ENCODE measurements around the gene CCDC116. TPM values are rescaled to one million over a fixed set of nuclear protein-coding genes. Genes with fewer than 3 reads are reported as not detected.

The CCDC116 gene
- total and polyA plus RNA-seq, 2 experiments from 2014 or later = 0.14 TPM; not detected in 1

- H3K9me3 Mint-ChIP-seq = no peaks in the 10 kb centered on the region
- peaks cover 20% of the 10 kb centered on the region for H3K4me1 Mint-ChIP-seq
- Histone ChIP-seq H3K79me2 (replicated peaks; ENCODE audit: insufficient read depth) (peaks cover 7% of the 10 kb centered on the region), H3K4me2 (peak overlapping the region; percentile 87), H2AFZ (peak overlapping the region; percentile 52; the same call in 1 of the 2 replicates), H3K27ac (ENCODE audit: low read depth) (peak overlapping the region; percentile 86), H3K4me1 (ENCODE audit: insufficient read depth) (peaks cover 16% of the 10 kb centered on the region), H3K9me2 (ENCODE audit: insufficient read depth) (no peaks in the 10 kb centered on the region), H3K36me3 (ENCODE audit: insufficient read depth) (peaks cover 13% of the 10 kb centered on the region; the same call in 1 of the 2 replicates), H3K4me3 (peak overlapping the region; percentile 69), H3K27me3 (ENCODE audit: insufficient read depth) (no peaks in the 10 kb centered on the region), H4K20me1 (replicated peaks; ENCODE audit: insufficient read depth) (no peaks in the 10 kb centered on the region; the same call in 1 of the 2 replicates), H3F3A (replicated peaks; ENCODE audit: low read depth) (peaks cover 39% of the 10 kb centered on the region)
- TF ChIP-seq ZNF331 (CRISPR knock-in tag; IDR thresholded peaks at IDR 0.05; ENCODE audit: low read depth) (no peak), CREB1 (CRISPR knock-in tag; IDR thresholded peaks at IDR 0.05; ENCODE audit: low read depth) (no peak)
- ATAC-seq (peak; percentile 41), DNase-seq (ENCODE audit: low spot score) (peak; percentile 85)
- peak overlapping the region; percentile 66 for H3K4me3 Mint-ChIP-seq
- peak overlapping the region; percentile 34; the same call in 1 of the 2 replicates for H3K27ac Mint-ChIP-seq
- H3K36me3 Mint-ChIP-seq (ENCODE audit: low read depth) = peaks cover 26% of the 10 kb centered on the region
- peaks cover 16% of the 10 kb centered on the region for H3K27me3 Mint-ChIP-seq (ENCODE audit: insufficient read depth, low read depth, poor library complexity)
Observed at GRCh38 chr22:21657020-21657359, 24.4 kb downstream of the CCDC116 start.

- H3K4me1 ChIP-seq (ENCODE audit: insufficient read depth) = peaks cover 16% of the 10 kb centered on the region
- no peaks in the 10 kb centered on the region for H3K27me3 ChIP-seq (ENCODE audit: insufficient read depth)
- peak overlapping the region; percentile 87 for H3K4me2 ChIP-seq
- DNase-seq (ENCODE audit: low spot score) (peak; percentile 86), ATAC-seq (peak; percentile 73)
- Mint-ChIP-seq H3K9me3 (no peaks in the 10 kb centered on the region), H3K4me1 (peaks cover 20% of the 10 kb centered on the region), H3K27me3 (ENCODE audit: insufficient read depth, low read depth, poor library complexity) (peaks cover 15% of the 10 kb centered on the region), H3K27ac (peak overlapping the region; percentile 74; the same call in 1 of the 2 replicates), H3K36me3 (ENCODE audit: low read depth) (peaks cover 26% of the 10 kb centered on the region), H3K4me3 (peak overlapping the region; percentile 85)
- peak overlapping the region; percentile 86; the same call in 1 of the 2 replicates for H3K27ac ChIP-seq (ENCODE audit: low read depth)
- peak overlapping the region; percentile 66 for H2AFZ ChIP-seq
- TF ChIP-seq REST (IDR thresholded peaks at IDR 0.05; ENCODE audit: unreplicated experiment) = no peak
- TF ChIP-seq JUNB (IDR thresholded peaks at IDR 0.05; ENCODE audit: unreplicated experiment) = no peak
- TF ChIP-seq POLR2AphosphoS5 (IDR thresholded peaks at IDR 0.05; ENCODE audit: low read depth) = peak; percentile 74; the same call in 1 of the 2 replicates
- TF ChIP-seq EZH2 (IDR thresholded peaks at IDR 0.05; ENCODE audit: low read depth, unreplicated experiment) = no peak
- peak in 1 of 2 experiments; percentile 30; a peak in 3 of 4 replicates for TF ChIP-seq CTCF (conservative IDR thresholded peaks at IDR 0.05; ENCODE audit: low read depth in 2 of 2)
- TF ChIP-seq STAT1 (IDR thresholded peaks at IDR 0.05; ENCODE audit: unreplicated experiment) = no peak
- no peaks in the 10 kb centered on the region; the same call in 1 of the 2 replicates for H4K20me1 ChIP-seq (replicated peaks; ENCODE audit: insufficient read depth)
- peak overlapping the region; percentile 69 for H3K4me3 ChIP-seq
- H3K36me3 ChIP-seq (ENCODE audit: insufficient read depth) = peaks cover 13% of the 10 kb centered on the region; the same call in 1 of the 2 replicates
- H3K79me2 ChIP-seq (replicated peaks; ENCODE audit: insufficient read depth) = peaks cover 5% of the 10 kb centered on the region
- peaks cover 39% of the 10 kb centered on the region for H3F3A ChIP-seq (replicated peaks; ENCODE audit: low read depth)
- no peaks in the 10 kb centered on the region for H3K9me2 ChIP-seq (ENCODE audit: insufficient read depth)
Observed at GRCh38 chr22:21657360-21658032, 24.9 kb downstream of the CCDC116 start.

All from GM23338 (cell line).